DOHH2 (cell line): ENCODE measurements around the gene DQX1.

Source experiments
- CTCF ChIP-seq: fragments of 200-600 bp; sonication (generic); IDR thresholded peaks from one replicate; pipeline ENCODE4 v1.5.1; 2014; ENCODE audit warnings: antibody characterized with exemption, mild to moderate bottlenecking, low read depth, low read length; ENCODE audit not compliant: poor library complexity, severe bottlenecking
- EZH2phosphoT487 ChIP-seq: fragments of 200-600 bp; sonication (generic); IDR thresholded peaks from 2 replicates; pipeline ENCODE4 v1.6.1; 2017; ENCODE audit warnings: borderline replicate concordance, mild to moderate bottlenecking, antibody characterized with exemption, low read length, moderate library complexity, mixed read lengths

- TF ChIP-seq CTCF, result no peak
- TF ChIP-seq EZH2phosphoT487, result no peak
Measured at GRCh38 chr2:74540291-74540690, 14.3 kb upstream of the DQX1 start.
